HCEC 1CT (cell line): ENCODE results near the gene PDE11A.
"Not testable (repeated sequence)": the region's sequence is repeated elsewhere in the genome, so short reads cannot be mapped to it uniquely, and the experiment has no call there.

ENCODE experiments used
- DNase-seq: peaks from one replicate; pipeline ENCODE4 v3.0.0-alpha.2; 2017

PDE11A gene

DNA sequence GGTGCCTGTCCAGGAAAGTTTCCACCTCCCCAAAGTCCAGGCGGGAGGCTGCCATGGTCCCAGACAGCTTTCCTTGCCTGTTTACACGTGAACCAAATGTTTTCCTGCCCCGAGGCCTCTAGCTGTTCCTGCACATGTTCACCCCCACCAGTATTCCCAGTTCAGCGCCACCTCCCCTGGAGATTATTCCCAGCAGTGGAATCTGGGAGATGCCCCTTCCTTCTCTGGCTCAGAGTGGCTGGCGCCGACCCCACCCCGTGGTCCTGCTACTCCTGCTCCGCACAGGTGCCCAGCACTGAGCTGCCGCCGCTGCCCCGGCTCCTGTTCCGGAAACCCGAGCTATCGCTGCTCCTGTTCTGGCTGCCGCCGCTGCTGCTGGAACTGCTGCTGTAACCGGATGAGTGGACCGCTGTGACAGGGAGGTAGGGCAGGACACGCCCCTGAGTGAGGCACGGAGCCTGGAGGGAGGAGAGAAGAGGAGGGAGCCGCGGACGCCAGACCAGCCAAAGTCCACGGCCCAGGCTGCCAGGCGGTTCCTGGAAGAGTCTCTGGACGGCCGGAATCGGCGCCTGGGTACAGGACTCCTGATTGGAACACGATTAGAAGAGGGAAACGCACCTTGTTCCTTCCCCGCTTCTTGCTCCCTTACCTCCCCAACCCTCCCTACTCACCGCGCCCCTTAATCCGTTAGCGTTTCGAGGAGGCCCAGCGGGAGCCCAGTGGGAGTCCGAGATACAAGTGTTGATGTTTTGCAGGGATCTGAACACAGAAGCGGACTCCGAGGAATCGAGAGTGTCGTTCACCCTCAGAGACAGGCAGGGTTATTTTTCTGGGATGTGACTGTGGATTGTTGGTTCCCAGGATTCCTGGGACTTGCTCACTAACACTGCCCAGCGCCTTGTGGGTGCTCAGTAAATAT, at the start of gene PDE11A:
Gene PDE11A, minus strand, starts transcription at position 395 of the 919 bp plus-strand sequence. Its CDS starts 340 bp downstream, at position 55.
- peak; percentile 72 for DNase-seq

DNA sequence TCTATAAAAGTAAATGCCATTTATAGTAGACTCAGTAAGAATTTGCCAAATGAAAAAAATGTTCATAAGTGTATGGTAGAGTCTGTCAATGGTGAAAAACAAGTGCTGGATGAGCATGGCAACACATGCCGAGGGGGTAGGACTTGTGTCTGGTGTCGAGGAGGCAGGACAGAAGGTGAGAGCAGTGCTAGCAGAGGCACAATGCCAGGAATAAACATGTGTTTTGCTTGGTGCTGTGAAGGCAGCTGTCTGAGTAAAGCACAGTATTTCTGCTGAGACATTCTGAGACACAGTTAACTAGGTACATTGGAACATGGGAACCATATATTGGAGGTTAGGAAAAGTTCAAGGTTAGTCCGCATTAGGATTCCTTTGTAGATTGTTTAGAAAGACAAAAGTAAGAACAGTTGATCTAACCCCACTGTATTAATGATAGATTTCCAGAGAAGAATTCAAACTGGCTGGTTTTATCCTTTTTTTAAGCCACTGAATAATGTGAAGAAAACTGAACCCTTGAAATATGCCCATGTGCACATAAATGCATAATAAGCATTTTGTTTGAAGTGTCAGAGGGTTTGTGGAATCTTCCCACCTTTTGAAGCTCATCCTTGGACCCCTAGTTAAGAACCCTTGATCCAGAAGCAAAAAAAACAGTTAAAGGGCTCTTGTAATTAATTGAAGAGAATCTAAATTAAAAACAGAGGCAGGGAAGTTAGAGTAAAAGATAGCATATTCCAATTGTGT, 46.8 kb upstream of the PDE11A start:
- no peak for DNase-seq

DNA sequence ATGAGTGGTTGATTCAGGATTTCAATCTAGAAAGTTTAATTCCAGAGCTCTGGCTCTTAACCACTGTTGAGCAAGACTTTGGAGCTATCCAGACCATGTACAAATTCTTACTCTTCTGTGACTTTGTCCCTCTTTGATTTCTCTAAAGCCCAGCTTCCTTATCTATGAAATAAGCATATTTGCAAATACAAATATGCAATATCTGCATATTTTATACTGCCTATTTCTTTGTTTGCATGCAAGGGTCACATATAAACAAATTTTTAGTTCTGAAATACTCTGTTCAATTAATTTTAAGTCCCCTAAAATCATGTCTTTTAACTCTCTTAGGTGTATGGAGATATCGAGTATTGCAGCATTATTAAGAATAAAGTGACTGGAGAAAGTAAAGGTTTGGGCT, 45.1 kb upstream of the PDE11A start:
- no peak for DNase-seq

DNA sequence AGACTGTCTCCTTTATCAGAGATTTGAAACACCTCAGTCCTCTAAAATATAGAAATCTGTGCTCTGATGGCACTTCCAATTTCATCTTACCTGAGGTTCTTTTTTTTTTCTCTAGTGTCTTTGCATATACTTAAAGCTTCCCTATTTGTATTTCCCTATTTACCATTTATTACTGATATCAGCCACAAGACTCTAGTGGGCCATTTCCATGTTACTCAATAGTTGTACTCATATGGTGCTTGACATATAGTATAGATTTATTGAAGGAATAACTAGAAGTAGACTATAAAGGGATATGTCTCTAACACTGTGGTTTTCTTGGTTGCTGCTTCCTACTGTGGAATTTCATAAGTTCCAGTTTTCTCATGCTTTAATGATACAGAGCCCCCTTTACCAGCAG, 42.7 kb upstream of the PDE11A start:
- no peak for DNase-seq

DNA sequence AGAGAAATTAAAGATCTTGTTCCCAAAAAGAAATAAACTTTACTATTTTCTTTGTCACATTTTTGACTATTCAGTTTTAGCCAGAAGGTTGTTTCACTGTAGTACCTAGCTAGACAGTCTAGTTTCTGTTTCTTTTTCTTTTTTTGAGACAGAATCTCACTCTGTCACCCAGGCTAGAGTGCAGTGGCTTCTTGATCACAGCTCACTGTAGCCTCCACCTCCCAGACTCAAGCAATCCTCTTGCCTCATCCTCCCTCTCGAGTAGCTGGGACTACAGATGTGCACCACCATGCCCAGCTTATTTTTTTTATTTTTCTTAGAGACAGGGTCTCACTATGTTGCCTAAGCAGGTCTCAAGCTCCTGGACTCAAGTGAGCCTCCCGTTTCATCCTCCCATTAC, 41.9 kb upstream of the PDE11A start:
- DNase-seq = no peak

DNA sequence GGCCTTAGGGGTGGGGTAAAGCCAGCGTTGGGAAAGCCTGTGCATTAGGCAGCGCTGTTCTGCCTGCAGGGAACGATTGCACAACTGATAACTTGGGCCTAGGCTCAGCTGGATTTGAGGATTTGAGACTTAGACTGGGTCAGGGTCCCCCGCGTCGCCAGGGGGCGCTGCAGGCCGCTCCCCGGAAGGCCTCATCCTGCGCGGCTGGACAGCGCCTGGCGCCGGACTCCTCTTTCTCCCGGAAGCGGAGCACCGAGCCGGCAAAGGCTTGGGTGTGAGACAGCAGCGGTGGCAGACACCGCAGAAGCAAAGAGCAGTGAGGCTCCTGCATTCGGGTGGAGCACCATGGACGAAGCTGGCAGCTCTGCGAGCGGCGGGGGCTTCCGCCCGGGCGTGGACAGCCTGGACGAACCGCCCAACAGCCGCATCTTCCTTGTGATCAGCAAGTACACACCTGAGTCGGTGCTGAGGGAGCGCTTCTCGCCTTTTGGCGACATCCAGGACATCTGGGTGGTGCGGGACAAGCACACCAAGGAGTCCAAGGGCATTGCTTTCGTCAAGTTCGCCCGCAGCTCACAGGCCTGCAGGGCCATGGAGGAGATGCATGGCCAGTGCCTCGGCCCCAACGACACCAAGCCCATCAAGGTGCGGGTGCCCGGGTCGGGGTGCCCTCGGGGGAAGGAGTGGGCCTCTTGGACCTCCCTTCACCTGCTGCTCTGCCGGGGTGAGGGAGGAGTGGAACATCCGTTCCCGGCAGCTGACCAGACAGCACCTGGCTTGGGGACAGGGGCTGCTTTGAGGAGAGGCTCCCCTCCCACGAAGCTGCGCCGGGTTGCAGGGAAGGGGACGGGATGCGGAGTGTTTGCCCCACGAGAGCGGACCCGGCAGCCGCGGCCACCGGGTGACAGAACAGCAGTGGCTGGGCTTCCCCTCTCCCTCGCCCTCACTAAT, 39.9 kb upstream of the PDE11A start, which contains the start of gene RBM45:
Gene RBM45, plus strand, starts transcription at position 236 of the 951 bp plus-strand sequence. Its CDS starts 110 bp downstream, at position 346.
- peak; percentile 96 for DNase-seq

DNA sequence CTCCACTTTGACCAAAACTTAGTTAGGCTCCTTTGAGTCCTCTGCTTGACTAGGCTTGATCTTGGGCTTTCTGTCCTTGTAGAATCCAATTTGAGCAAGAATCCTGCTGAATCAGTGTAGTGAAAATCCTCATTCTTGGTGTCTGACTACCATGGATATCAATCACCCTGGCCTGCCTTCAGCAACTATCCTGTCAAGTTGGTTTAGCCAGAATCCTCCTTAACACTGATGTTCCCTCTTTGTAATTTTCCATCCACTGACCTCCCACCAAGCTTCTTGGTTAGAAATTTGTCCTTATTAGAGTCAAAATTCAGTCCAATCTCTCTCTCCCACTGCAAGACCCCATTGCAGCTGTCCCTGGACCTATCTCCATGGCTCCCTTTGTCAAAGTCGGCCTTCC, 39.2 kb upstream of the PDE11A start:
- DNase-seq = peak; percentile 4

DNA sequence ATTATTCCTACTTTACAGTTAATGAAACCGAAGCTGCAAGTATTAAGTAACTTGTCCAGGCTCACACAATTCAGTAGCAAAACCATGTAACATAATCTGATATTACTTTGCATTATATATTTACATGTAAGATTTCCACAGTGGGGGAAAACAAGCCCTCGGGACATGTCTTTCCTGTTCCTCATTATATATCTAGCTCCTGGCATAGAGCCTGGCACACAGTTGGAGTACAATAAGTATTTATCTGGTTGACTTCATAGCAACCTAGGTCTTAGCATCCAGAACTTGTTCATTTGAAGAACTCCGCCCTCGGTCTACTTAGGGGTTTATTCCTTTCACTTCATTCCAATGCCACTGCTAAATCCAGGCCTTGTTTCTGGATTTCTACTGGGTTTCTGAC, 38.1 kb upstream of the PDE11A start:
- DNase-seq = no peak

DNA sequence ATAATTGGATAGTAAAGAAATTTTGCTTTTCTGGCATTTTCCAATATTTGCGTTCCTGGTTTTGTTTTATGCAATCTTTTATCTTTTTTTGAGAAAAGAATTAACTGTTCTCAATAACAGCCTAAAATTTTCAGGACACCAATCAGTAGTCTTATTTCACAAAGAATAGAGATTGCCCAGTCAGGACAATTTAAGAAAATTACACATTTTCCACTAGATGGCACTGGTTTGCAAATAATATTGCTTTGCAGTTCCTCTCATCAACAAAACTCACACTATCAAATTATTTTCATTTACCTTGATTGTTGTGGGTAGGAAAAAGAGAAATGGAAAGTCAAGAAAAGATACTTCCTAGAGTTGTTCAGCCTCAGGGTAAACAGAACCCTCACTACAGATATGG, 37.2 kb upstream of the PDE11A start:
- peak; percentile 57 for DNase-seq

DNA sequence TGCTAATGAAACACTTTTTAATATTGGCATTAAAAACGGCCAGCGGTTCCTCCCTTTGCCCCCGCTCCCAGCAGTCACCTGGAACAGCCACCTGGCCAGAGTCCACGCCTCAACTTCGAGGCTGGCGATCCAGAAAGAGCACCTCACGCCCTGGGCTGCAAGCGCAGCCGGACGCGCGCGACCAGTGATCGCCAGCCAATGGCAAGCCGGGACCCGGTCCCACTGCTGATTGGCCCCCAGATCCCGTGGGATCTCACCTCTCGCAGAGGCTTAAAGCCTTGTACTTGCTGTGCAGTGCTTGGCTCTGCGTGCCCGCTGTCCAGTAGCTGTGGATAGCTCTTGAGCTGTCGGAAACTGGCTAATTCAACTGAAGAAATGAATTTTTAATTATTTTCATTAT, 35.6 kb upstream of the PDE11A start:
- no peak for DNase-seq

DNA sequence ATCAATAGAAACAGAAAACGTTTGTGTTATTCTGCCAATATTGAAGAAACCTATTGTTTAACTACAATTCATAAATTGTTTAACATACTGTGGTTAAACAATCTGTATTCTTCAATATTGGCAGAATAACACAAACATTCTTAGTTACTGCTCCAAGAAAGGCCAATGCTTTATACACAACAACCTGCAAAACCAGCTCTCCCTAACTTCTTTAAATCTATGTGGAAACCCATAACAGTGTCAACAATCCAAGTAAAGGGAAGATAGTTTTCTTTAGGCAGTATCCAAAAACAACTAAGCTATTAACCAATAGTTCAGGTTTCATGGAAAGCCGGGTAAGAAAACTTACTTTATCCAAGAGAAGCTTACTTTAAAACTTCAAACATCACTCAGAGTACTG, 33.5 kb upstream of the PDE11A start:
- no peak for DNase-seq

DNA sequence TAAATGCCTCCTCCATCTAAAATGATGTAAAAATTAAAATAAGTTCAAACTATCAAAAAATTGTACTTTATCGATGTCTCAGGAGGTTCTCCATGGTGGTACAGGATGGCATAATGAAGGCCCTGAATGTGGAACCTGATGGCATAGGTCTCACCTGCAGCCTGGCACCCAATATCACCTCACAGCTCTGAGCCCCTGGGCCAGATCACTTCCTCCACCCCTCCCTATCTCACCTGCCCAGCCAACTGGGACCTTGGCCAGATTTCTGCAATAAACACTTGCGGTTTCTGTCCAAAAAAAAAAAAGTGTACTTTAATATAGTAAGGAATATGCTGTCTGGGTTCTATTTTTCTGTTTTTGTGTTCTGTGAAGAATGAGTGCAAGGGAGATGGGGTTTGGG, 33.0 kb upstream of the PDE11A start:
- DNase-seq = no peak

DNA sequence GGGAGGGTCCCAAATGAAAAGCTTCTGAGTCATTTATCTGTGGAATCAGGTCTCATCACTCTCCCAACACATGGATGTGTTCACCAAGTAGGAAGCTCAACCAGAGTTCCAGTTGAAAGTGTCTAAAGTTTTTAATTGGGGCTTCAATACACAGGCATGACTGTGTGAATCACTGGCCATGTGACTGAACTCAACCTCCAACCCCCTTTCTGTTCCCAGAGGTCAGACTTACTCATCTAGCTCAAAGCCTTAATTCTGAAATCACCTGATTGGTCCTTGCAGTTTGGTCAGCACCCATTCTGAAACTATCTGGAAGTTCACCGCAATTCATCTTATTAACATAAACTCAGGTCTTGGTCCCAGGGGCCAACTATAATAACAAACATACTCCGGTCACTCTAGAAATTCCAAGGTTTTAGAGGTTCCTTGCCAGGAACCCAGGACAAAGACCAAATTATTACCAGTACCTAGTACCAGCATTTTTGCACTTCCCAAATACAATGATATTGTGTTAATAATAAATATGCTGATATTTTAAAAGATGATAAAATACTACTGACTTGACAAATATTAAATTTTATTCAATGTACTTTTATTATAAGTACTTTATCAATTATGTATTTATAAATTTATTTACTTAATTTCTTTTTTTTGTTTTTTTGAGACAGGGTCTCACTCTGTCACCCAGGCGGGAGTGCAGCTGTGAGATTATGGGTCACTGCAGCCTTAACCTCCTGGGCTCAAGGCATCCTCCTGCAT, 28.9 kb upstream of the PDE11A start:
- peak; percentile 63 for DNase-seq

DNA sequence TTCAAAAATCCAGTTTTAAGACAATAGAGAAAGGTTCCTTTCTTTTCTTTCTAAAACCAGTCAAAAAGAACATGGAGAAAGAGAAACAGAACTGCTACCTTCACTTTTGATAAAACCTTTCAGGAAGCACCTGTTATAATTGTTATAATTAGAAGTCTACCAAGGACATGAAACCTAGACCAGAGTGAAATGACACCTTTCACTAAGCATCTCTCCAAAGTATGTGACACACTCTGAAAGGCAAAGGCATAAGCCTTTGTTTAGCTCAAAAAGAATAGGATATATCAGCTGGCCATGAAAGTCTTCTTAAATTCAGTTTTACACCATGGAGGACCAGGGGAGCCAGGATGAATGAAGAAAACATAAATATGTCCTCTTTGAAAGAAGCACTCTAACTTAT, 20.9 kb upstream of the PDE11A start:
- no peak for DNase-seq

DNA sequence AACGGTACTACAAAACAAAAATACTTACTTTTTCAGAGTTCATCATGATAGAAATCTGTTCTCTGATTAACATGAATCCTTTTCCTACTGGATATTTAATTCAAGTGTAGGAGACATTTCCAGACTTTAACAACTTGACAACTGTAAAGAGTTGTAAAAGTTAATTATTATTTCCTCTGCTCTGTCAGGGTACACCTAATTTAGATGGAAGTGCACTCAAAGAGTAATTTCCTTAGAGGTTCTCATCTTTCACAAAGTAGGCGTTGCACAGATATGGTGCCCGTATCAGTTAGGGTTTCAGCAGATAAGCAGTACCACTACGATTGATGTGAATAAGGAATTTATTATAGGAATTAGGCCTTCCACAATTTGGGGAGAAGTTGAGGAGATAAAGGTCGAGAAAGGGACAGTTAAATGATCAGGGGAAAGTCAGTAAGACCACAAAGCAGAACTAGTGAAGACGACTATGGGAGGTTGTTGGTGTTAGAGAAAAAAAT, 16.2 kb upstream of the PDE11A start:
- DNase-seq = no peak

DNA sequence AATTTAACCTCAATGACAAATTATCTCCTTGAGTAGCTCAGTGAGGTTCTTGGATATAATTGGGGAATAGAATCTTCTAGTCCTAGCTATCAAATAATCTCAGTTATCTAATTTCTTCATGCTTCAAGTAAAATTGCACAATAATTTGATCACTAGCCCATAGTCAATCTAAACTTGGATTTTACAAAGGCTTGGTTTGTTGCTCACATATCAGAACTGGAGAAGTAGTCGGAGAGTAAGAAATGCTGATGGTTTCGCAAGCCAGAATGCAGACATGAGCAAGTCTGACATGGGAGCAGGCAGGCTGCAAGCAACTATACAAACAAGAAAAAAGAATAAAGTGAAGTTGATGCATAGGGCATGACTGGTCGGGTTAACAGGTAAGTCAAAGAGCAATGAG, 11.7 kb upstream of the PDE11A start:
- no peak for DNase-seq

DNA sequence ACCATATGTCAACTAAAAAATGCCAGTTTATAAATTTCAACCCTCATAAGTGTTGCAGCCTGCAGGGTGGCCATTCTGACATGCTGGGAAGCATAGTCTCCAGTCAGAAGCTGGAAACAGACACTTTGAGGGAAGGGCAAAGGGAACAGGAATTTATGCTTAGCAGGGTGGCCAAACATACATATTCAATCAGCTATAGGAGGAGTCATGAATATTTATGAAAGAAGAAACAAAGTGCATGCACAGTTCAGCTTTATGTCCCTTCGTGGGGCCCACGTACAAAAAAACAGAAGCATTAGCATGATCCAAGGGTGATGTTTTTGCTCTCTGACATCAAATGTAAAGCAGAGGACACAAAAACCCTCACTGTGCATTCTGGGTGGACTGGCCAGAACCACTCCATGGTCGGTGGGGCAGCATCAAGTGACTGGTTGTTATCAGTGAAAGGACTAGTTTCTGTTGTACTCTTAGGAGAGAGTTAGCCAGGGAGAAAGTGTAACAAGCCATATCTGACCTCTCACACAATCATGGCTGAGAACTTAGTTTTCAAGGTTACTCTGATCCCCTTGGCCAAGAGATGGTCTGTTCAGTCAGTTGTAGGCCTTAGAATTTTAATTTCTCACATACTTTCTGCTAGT, 9.9 kb upstream of the PDE11A start:
- no peak for DNase-seq

DNA sequence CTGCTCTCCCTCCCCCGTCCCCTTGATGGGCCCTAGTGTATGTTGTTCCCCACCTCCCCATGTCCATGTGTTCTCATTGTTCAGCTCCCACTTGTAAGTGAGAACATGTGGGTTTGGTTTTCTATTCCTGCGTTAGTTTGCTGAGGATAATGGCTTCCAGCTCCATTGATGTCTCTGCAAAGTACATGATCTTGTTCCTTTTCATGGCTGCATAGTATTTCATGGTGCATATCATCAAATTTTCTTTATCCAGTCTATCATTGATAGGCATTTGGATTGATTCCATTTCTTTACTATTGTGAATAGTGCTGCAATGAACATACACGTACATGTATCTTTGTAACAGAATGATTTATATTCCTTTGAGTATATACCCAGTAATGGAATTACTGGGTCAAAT, 6.7 kb upstream of the PDE11A start:
- DNase-seq = not testable (repeated sequence)

DNA sequence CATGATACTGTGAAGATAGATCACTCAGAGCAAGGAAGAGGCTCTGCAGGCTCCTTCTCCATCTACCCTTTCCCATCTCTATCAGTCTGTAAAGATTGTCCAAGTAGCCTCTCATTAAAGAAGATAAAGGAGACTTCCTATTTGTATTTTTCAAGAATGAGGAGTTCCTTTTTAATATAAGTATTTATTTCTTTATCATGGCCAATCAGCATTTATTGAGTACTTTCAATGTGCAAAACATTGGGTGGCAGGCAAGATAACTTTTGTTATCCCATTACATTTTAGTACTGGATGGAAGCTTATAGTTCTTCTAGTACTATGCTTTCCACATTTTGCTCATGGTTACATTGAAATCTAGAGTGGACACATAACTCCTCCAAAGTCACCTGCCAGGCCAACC, 3.6 kb upstream of the PDE11A start:
- no peak for DNase-seq

DNA sequence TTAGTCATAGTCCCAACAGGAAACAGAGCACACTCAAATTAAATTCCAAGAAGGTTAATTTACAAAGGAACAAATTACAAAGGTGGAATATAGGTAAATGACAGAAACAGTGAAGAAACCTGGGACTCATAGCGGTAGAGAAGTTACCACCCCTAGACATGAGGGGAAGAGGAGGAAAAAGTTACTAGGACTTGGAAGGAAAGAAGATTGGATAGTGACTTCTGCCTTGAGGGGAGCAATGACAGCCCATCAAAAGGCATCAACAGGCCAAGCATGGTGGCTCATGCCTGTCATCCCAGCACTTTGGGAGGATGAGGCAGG, 2.4 kb upstream of the PDE11A start:
- no peak for DNase-seq
